HCT116 (cell line): ENCODE measurements around the gene SPTBN4. TPM values are rescaled to one million over a fixed set of nuclear protein-coding genes. Genes with fewer than 3 reads are reported as not detected.
A peak's percentile ranks its signal among the peaks of the same experiment; 100 is the strongest.

Source experiments
- ATAC-seq: fragments of 200-7000 bp; cut with Tn5 transposase; 2 replicates; pipeline ENCODE4 v1.9.1; 2020; ENCODE audit warnings: mild to moderate bottlenecking, moderate library complexity
- BruUV-seq: library from RNA; stranded (reverse); fragments of 400-500 nt; replicated peaks from 2 replicates; lab custom pipeline; 2021; lab: Mats Ljungman, UMichigan
- CTCF ChIA-PET: fragments of 300-600 bp; sonication (Branson Sonifier 250); formaldehyde crosslinking; loops from one replicate; lab custom pipeline; 2021; ENCODE audit warnings: antibody characterized with exemption; lab: Charles Lee
- POLR2A ChIA-PET: fragments of 300-600, 350-600 bp; sonication (Branson Sonifier 250); formaldehyde crosslinking; loops from one replicate; lab custom pipeline; 2021; ENCODE audit warnings: antibody characterized with exemption; lab: Charles Lee
- RAD21 ChIA-PET, 2 experiments: fragments of 300-600 bp; sonication (Branson Sonifier 250); formaldehyde crosslinking; loops; one replicate each; lab custom pipeline; 2023; ENCODE audit warnings: low total read pairs in 2 of 2; ENCODE audit not compliant: uncharacterized antibody in 2 of 2, unreplicated experiment in 2 of 2, low non-redundant PET in 1 of 2; lab: Charles Lee
- DNase-seq: peaks from one replicate; pipeline ENCODE4 v3.0.0-alpha.2; 2010; ENCODE audit warnings: low read depth, low spot score
- H2AFZ ChIP-seq: fragments of 200-600 bp; shearing (Covaris generic), sonication (generic); 2 replicates; pipeline ENCODE4 v1.6.1; 2017; ENCODE audit warnings: low read depth, mixed run types, mixed read lengths, antibody characterized with exemption, low read length; ENCODE audit not compliant: poor library complexity, severe bottlenecking
- H3K27ac ChIP-seq: 2 replicates; pipeline ENCODE4 v1.5.1; 2012; ENCODE audit warnings: low read depth, low read length
- H3K27me3 ChIP-seq: fragments of 200-600 bp; sonication (generic); 2 replicates; pipeline ENCODE4 v1.6.1; 2016; ENCODE audit warnings: mixed run types, low read length, mixed read lengths; ENCODE audit not compliant: insufficient read depth
- H3K36me3 ChIP-seq, 2 experiments: fragments of 200-500 bp in 1 of 2; fragments of 200-600 bp in 1 of 2; sonication (Bioruptor generic) in 1 of 2; sonication (generic) in 1 of 2; 2 replicates each; pipeline versions ENCODE4 v1.5.1 to v1.6.1; 2014 to 2016; ENCODE audit warnings: low read length in 2 of 2, inconsistent platforms in 1 of 2, mixed read lengths in 1 of 2, mixed run types in 1 of 2; ENCODE audit not compliant: insufficient read depth in 2 of 2, control insufficient read depth in 1 of 2
- H3K4me1 ChIP-seq, 2 experiments: fragments of 200-600 bp in 1 of 2; sonication (generic) in 1 of 2; 2 replicates each; pipeline versions ENCODE4 v1.5.1 to v1.6.1; 2012 to 2017; ENCODE audit warnings: low read length in 2 of 2, inconsistent platforms in 1 of 2, mild to moderate bottlenecking in 1 of 2, mixed read lengths in 1 of 2, mixed run types in 1 of 2, moderate library complexity in 1 of 2; ENCODE audit not compliant: insufficient read depth in 2 of 2, control insufficient read depth in 1 of 2
- H3K4me2 ChIP-seq: fragments of 200-600 bp; sonication (generic); 2 replicates; pipeline ENCODE4 v1.6.1; 2017; ENCODE audit warnings: mixed run types, low read length, mixed read lengths
- H3K4me3 ChIP-seq, 2 experiments: fragments of 200-600 bp in 1 of 2; sonication (generic) in 1 of 2; replicated peaks in 1 of 2; 2 replicates each; pipeline ENCODE4 v1.5.1; 2011 to 2016; ENCODE audit warnings: low read length in 2 of 2, control low read depth in 1 of 2, low read depth in 1 of 2, mild to moderate bottlenecking in 1 of 2, mixed read lengths in 1 of 2, mixed run types in 1 of 2
- H3K79me2 ChIP-seq: fragments of 200-600 bp; sonication (generic); 2 replicates; pipeline ENCODE4 v1.6.1; 2017; ENCODE audit warnings: mild to moderate bottlenecking, mixed run types, low read length, moderate library complexity, mixed read lengths; ENCODE audit not compliant: insufficient read depth
- H3K9ac ChIP-seq: fragments of 200-600 bp; sonication (generic); 2 replicates; pipeline ENCODE4 v1.6.1; 2016; ENCODE audit warnings: low read length, mixed read lengths
- H3K9me2 ChIP-seq: fragments of 200-600 bp; sonication (generic), shearing (Covaris generic); 2 replicates; pipeline ENCODE4 v1.6.1; 2017; ENCODE audit warnings: mixed run types, mild to moderate bottlenecking, moderate library complexity; ENCODE audit not compliant: insufficient read depth
- H3K9me3 ChIP-seq, 2 experiments: fragments of 200-500 bp in 1 of 2; fragments of 200-600 bp in 1 of 2; sonication (Bioruptor generic) in 1 of 2; sonication (generic) in 1 of 2; 2 replicates each; pipeline ENCODE4 v1.6.1; 2014 to 2017; ENCODE audit warnings: low read length in 2 of 2, mixed read lengths in 2 of 2, inconsistent platforms in 1 of 2, low read depth in 1 of 2, mild to moderate bottlenecking in 1 of 2, mixed run types in 1 of 2, moderate library complexity in 1 of 2; ENCODE audit not compliant: control insufficient read depth in 1 of 2, insufficient read depth in 1 of 2
- H4K20me1 ChIP-seq: fragments of 200-600 bp; sonication (generic), shearing (Covaris generic); 2 replicates; pipeline ENCODE4 v1.6.1; 2017; ENCODE audit warnings: mixed run types, mild to moderate bottlenecking, moderate library complexity; ENCODE audit not compliant: insufficient read depth
- ELF1 ChIP-seq: IDR thresholded peaks from 2 replicates; pipeline ENCODE4 v1.6.1; 2012; ENCODE audit warnings: low read depth, borderline replicate concordance
- EZH2phosphoT487 ChIP-seq: fragments of 200-600 bp; IDR thresholded peaks from 2 replicates; pipeline ENCODE4 v1.6.1; 2018; ENCODE audit warnings: antibody characterized with exemption, borderline replicate concordance
- POLR2A ChIP-seq: IDR thresholded peaks from 2 replicates; pipeline ENCODE4 v1.7.0; 2011; ENCODE audit warnings: borderline replicate concordance; ENCODE audit not compliant: insufficient read depth, insufficient read length; ENCODE audit errors: extremely low read depth
- SIN3A ChIP-seq: IDR thresholded peaks from 2 replicates; pipeline ENCODE4 v1.6.1; 2012; ENCODE audit warnings: low read depth
- YY1 ChIP-seq: IDR thresholded peaks from 2 replicates; pipeline ENCODE4 v1.6.1; 2011; ENCODE audit warnings: low read length, low read depth, moderate library complexity, mild to moderate bottlenecking; ENCODE audit not compliant: insufficient replicate concordance; ENCODE audit errors: extremely low read depth
- ZNF274 ChIP-seq: fragments of 200-500 bp; sonication (Bioruptor generic); IDR thresholded peaks from 2 replicates; pipeline ENCODE4 v1.6.1; 2014; ENCODE audit warnings: mild to moderate bottlenecking, low read depth, low read length, inconsistent platforms
- intact Hi-C: fragments of 100-400 bp; cut with micrococcal nuclease; formaldehyde crosslinking; loops from 2 replicates; pipeline ENCODE4 v1.10.0; 2022
- total RNA-seq: library from RNA; stranded (reverse); gene quantifications from one replicate; pipeline ENCODE4 v1.2.1, GENCODE V29; 2021; ENCODE audit not compliant: unreplicated experiment
- TF ChIP-seq, protein P1 (sequence below): IDR thresholded peaks from 2 replicates; pipeline ENCODE4 v1.6.1; 2012
- TF ChIP-seq, protein P2 (sequence below): IDR thresholded peaks from 2 replicates; pipeline ENCODE4 v1.6.1; 2012; ENCODE audit warnings: low read depth
- TF ChIP-seq, protein P3 (sequence below): IDR thresholded peaks from 2 replicates; pipeline ENCODE4 v1.6.1; 2011; ENCODE audit warnings: mild to moderate bottlenecking, low read length, moderate library complexity; ENCODE audit not compliant: insufficient replicate concordance; ENCODE audit errors: extremely low read depth

The SPTBN4 gene
- total RNA-seq, 1 experiment from 2014 or later, result 4.6 TPM

DNA sequence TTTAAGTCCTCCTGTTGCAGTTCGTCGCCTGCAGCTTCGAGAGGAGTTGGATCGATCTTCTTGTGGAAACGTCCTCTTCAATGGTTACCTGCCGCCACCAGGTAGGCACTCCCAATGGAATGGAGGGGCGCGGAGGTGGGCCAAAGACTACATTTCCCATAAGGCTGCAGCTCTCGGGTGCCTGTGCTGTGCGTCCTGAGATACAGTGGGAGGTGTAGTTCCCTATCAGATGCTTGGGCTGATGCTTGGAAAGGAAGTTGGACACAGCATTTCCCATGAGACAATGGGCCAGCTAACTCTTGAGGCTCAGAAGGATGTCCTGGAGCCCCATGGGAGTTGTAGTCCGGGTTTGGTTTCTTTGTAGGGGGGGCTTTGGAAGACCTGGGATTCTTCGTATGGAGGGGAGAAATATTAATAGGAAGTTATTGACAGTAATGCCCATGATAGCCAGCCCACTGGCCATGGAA, 111.7 kb downstream of the SPTBN4 start:
- intact Hi-C loops, result no loop called here
- peak; percentile 51; the same call in 1 of the 2 replicates for TF ChIP-seq ELF1
- TF ChIP-seq, protein P1, sequence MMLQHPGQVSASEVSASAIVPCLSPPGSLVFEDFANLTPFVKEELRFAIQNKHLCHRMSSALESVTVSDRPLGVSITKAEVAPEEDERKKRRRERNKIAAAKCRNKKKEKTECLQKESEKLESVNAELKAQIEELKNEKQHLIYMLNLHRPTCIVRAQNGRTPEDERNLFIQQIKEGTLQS, result no peak
- TF ChIP-seq POLR2A, result no peak
- TF ChIP-seq YY1, result peak; percentile 31
- Histone ChIP-seq H3K9ac (no peak overlapping the region), H3K27ac (no peak overlapping the region), H3K36me3 (peaks cover 10 to 13% of the 10 kb centered on the region in 2 experiments; a peak in 3 of 4 replicates), H4K20me1 (no peaks in the 10 kb centered on the region), H3K27me3 (no peaks in the 10 kb centered on the region), H3K9me2 (no peaks in the 10 kb centered on the region), H3K4me2 (peak overlapping the region; percentile 100), H3K9me3 (no peaks in the 10 kb centered on the region), H3K4me1 (peaks cover 10 to 26% of the 10 kb centered on the region in 2 experiments), H2AFZ (no peak overlapping the region), H3K79me2 (peaks cover 14% of the 10 kb centered on the region; the same call in 1 of the 2 replicates), H3K4me3 (peak overlapping the region in 1 of 2 experiments; percentile 95; a peak in 1 of 4 replicates)
- peak; percentile 46 for ATAC-seq
- ChIA-PET POLR2A (interaction anchor here (0.8 to 1.3 kb wide), 3 partner anchors 8 to 20 kb away, joined by 3 to 5 read pairs (median 3); no protein-coding TSS in a partner anchor), RAD21 (no interaction called here), CTCF (interaction anchor here (0.9 to 1.3 kb wide), 5 partner anchors 16 to 55 kb away, joined by 3 to 5 read pairs (median 4); no protein-coding TSS in a partner anchor)
- BruUV-seq, result no TSS peak
- DNase-seq, result no peak

DNA sequence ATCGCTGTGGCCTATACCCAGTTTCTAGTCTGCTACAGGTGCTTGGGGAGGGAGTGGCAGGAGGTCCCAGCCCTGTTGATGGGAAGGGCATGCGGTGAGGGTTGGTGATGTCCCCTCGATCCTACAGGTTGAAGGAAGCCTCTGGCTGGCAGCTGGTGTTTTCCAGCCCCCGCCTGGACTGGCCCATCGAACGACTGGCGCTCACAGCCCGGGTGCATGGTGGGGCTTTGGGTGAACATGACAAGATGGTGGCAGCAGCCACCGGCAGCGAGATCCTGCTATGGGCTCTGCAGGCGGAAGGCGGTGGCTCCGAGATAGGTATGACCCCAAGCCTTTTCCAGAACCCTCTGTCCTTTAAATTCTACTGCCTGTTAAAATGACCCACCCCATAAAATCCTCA, 113.8 kb downstream of the SPTBN4 start:
- no peaks in the 10 kb centered on the region for H3K9me2 ChIP-seq
- no peak for ATAC-seq
- H3K4me2 ChIP-seq, result no peak overlapping the region
- ChIA-PET RAD21 (no interaction called here), CTCF (no interaction called here), POLR2A (no interaction called here)
- no peaks in the 10 kb centered on the region for H3K9me3 ChIP-seq
- H3K4me1 ChIP-seq, result peaks cover 10 to 34% of the 10 kb centered on the region in 2 experiments
- TF ChIP-seq ZNF274, result no peak
- TF ChIP-seq, protein P2, sequence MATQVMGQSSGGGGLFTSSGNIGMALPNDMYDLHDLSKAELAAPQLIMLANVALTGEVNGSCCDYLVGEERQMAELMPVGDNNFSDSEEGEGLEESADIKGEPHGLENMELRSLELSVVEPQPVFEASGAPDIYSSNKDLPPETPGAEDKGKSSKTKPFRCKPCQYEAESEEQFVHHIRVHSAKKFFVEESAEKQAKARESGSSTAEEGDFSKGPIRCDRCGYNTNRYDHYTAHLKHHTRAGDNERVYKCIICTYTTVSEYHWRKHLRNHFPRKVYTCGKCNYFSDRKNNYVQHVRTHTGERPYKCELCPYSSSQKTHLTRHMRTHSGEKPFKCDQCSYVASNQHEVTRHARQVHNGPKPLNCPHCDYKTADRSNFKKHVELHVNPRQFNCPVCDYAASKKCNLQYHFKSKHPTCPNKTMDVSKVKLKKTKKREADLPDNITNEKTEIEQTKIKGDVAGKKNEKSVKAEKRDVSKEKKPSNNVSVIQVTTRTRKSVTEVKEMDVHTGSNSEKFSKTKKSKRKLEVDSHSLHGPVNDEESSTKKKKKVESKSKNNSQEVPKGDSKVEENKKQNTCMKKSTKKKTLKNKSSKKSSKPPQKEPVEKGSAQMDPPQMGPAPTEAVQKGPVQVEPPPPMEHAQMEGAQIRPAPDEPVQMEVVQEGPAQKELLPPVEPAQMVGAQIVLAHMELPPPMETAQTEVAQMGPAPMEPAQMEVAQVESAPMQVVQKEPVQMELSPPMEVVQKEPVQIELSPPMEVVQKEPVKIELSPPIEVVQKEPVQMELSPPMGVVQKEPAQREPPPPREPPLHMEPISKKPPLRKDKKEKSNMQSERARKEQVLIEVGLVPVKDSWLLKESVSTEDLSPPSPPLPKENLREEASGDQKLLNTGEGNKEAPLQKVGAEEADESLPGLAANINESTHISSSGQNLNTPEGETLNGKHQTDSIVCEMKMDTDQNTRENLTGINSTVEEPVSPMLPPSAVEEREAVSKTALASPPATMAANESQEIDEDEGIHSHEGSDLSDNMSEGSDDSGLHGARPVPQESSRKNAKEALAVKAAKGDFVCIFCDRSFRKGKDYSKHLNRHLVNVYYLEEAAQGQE, result no peak
- TF ChIP-seq, protein P3, sequence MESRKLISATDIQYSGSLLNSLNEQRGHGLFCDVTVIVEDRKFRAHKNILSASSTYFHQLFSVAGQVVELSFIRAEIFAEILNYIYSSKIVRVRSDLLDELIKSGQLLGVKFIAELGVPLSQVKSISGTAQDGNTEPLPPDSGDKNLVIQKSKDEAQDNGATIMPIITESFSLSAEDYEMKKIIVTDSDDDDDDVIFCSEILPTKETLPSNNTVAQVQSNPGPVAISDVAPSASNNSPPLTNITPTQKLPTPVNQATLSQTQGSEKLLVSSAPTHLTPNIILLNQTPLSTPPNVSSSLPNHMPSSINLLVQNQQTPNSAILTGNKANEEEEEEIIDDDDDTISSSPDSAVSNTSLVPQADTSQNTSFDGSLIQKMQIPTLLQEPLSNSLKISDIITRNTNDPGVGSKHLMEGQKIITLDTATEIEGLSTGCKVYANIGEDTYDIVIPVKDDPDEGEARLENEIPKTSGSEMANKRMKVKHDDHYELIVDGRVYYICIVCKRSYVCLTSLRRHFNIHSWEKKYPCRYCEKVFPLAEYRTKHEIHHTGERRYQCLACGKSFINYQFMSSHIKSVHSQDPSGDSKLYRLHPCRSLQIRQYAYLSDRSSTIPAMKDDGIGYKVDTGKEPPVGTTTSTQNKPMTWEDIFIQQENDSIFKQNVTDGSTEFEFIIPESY, result no peak
- no peak for TF ChIP-seq YY1
- TF ChIP-seq SIN3A, result no peak
- TF ChIP-seq EZH2phosphoT487, result no peak
- H3K9ac ChIP-seq, result no peak overlapping the region
- BruUV-seq, result no TSS peak
- H3K27me3 ChIP-seq, result no peaks in the 10 kb centered on the region
- no peak overlapping the region for H3K4me3 ChIP-seq
- no peak for DNase-seq
- H3K36me3 ChIP-seq, result peaks cover 13% of the 10 kb centered on the region in 2 experiments; a peak in 3 of 4 replicates
- H3K27ac ChIP-seq, result no peak overlapping the region
- H2AFZ ChIP-seq, result no peak overlapping the region
- intact Hi-C loops, result no loop called here
- peaks cover 14% of the 10 kb centered on the region; the same call in 1 of the 2 replicates for H3K79me2 ChIP-seq
- H4K20me1 ChIP-seq, result no peaks in the 10 kb centered on the region
